HG03039 (cell line): Measurements from ENCODE around the gene ACSL3.
"Not testable (repeated sequence)": the region's sequence is repeated elsewhere in the genome, so short reads cannot be mapped to it uniquely, and the experiment has no call there.

Experiments used
- ATAC-seq: cut with Tn5 transposase; IDR thresholded peaks from one replicate; pipeline ENCODE4 v1.9.1; 2021; ENCODE audit warnings: mild to moderate bottlenecking, moderate library complexity; ENCODE audit not compliant: unreplicated experiment

Gene ACSL3

GRCh38 chr2:222907790-222908441 is 47.1 kb downstream of the ACSL3 start:
- no peak for ATAC-seq

- no peak for ATAC-seq
These were observed 48.5 kb downstream of the ACSL3 start for GRCh38 chr2:222909286-222909685.

DNA sequence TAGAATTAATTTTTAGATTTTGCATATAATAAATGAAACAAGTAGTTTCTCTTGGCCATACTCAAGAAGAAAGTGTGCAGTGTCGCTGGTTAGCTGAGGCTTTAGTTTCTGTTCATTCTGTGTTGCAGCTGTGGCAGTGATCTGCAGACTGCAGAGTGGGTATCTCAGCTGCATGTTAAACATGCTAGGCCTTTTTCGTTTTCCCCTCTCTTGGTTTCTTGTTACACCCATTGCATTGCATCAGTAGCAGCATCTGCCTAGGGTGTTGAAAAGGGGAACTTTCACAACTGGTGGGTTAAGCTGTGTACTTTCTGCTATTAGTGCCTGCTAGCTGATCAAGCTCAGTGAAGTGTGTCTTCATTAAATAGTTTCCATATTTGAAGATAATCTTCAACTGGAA is 51.3 kb downstream of the ACSL3 start:
- ATAC-seq = peak; percentile 99

DNA sequence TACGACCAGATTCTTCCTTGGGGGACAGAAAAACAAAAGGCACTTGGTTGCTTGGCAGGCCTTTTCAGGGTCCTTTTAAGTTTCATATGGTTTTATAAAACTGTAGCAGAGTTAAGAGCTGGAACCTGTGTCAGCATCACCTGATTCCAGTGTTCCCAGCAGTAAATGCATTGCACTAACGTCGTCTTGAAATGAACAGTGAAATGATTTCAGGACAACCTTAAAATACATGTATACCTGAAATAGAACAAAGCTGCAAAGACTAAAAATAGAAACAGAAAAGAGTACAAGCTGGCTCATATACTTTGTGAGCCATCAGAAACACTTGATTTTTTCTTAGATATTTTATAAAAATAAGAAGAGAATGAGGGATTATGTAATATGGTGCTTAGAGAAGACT is 51.9 kb downstream of the ACSL3 start:
- ATAC-seq = no peak

DNA sequence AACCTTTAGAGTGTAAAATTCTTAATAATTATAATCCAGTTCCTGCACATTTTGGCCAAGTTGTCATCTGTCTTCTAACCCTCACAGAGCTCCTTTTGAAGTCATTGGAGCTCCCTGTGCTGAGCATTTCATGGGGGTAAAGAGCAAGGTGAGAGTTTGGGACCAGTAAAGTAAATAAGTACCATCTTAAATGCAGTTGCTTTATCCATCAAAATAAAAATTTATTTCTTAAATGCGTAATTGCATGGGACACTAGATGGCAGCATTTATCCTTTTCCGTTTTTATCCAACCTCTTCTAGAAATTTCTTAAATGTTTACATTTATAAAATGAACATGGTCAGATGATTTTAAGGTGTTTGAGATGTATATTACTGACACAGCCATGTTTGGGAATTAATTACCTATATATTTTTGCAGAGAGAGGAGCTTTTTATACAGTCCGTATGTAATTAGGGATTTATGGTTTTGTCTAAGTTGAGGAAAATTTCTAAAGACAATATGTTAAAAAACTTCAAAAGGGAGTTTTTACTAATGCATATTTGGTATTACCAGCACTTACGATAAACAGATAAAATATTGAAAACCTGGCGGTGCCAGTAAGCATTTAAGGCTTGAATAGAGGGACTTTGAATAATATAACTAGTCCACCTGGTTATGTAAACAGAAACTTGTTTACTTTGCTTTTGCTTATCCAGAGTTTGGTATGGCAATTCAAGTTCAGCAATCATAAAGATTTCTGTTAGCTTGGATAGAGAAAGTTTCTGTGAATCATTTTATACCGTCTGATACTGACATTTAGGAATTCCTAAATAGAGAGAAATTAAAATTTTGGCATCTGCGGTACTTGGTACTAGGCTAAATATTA is 54.5 kb downstream of the ACSL3 start:
- no peak for ATAC-seq

GRCh38 chr2:222916229-222917197 is 55.7 kb downstream of the ACSL3 start:
- no peak for ATAC-seq

DNA sequence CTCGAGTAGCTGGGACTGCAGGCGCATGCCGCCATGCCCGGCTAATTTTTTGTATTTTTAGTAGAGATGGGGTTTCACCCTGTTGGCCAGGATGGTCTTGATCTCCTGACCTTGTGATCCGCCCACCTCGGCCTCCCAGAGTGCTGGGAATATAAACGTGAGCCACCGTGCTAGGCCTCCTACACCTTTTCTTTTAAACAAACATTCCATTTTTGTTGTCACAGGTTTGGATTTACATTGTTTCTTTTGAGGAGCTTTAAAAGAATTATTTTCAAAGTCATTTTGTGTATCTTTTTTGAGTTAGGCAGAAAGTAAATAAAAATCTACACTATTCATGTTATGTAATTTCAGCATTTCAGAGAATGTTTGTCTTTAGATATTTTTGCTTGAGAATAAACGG is 56.4 kb downstream of the ACSL3 start:
- ATAC-seq = not testable (repeated sequence)

GRCh38 chr2:222919841-222920526 is 59.1 kb downstream of the ACSL3 start:
- no peak for ATAC-seq

GRCh38 chr2:222920657-222921186 is 59.9 kb downstream of the ACSL3 start:
- no peak for ATAC-seq

DNA sequence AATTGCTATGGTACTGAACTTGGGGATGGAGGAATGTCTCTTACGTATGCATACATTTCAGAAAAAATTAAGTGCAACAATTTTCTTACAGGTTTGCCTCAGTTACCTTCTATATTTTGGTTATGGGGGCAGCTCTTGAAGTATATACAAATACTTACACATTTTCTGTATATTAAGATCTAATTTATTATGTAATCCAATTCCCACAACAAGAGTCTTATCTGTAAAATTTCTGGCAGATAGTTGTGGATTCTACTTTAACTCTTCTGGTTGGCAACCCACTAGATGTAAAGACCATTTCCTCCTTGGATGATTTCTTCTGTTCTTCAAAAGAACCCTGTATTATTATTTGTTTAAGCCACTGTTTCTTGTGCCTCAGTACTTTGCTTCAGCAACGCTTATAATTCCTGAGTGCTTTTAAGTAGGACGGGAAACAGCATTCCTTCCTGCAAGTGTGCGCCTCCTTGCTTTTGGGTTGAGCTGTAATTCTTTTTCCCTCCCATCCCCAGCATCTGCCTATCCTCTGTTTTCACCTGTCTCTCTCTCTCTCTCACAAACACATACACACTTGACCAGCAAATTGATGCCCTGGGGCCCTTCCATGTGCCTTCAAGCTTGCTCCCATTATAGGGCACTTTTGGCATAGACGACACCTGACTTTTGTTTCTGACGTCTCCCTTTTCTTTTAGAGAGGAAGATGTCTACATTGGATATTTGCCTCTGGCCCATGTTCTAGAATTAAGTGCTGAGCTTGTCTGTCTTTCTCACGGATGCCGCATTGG is 61.4 kb downstream of the ACSL3 start:
- no peak for ATAC-seq

- no peak for ATAC-seq
These were observed 66.1 kb downstream of the ACSL3 start for GRCh38 chr2:222926915-222927314.

GRCh38 chr2:222927600-222927999 is 66.8 kb downstream of the ACSL3 start:
- no peak for ATAC-seq

DNA sequence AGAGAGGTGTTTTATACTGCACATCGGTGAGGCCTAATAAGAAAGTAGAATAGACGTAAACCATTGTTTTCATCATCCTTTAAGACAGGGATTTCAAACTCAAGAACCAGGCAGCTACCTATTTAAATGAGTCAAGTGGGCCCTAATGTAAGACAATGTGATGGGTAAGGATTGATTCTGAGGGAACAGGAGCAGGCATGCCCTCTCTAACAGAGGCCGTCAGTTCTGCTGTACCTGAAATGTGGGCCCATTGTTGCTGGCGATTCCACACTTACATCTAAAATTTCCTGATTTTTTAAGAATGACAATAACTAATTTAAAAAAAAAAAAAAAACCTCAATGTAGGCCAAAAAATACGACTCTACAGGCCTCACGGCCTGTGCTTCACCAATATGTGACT is 67.5 kb downstream of the ACSL3 start:
- no peak for ATAC-seq

DNA sequence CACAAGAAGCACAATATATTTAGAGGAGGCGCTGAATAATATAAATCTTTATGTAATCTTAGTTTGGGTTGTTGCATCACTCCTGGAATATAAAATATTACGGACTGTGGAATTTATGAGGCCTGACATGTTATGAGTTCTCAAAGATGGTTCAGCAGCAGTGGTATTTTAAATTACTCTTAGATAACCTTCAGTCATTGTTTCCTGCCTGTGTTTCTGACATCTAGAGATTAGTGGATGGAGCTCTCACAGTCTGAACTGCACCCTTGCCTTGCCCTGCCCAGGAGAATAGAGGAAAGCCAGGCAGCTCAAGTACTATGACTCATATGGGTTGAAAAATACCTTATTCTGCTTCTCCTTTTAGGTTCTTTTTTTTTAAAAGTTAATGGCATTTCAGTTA is 70.0 kb downstream of the ACSL3 start:
- ATAC-seq = no peak

DNA sequence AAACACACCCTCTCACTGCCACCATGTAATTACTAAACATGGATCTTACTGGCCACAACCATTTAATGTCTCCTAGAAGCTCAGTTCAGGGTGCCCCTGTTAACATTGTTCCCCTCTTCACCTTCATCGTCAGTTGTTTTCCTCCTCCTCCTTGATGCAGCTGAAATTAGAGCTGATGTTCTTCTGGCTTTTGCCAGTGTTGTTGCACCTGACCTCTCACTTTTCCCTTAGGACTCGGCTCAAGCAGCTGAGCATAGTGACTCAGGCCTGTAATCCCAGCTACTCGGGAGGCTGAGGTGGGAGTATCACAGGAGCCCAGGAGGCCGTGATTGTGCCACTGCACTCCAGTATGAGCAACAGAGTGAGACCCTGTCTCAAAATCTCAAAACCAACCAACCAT is 70.8 kb downstream of the ACSL3 start:
- no peak for ATAC-seq

DNA sequence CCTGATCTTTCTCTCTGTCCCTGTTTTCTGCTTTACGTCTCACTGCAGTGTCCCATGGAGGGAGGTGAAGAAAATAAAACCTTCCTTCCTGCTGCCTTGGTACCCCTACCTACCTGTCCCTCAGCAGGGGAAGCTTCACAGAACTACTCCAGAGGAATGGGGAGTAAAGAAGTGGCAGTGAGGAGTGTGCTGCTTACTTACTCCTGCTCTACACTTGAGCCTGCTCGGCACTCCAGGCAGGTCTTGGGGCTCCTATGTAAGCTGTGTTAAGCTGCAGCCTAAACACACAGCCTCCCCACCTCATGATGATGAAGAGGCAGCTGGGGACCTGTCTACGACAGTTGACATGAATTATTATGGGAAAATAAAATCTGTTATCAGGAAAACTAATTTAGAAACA is 72.6 kb downstream of the ACSL3 start:
- ATAC-seq = no peak

- ATAC-seq = no peak
These were observed 75.0 kb downstream of the ACSL3 start for GRCh38 chr2:222935688-222936298.

- ATAC-seq = no peak
These were observed 75.9 kb downstream of the ACSL3 start for GRCh38 chr2:222936705-222937104.

DNA sequence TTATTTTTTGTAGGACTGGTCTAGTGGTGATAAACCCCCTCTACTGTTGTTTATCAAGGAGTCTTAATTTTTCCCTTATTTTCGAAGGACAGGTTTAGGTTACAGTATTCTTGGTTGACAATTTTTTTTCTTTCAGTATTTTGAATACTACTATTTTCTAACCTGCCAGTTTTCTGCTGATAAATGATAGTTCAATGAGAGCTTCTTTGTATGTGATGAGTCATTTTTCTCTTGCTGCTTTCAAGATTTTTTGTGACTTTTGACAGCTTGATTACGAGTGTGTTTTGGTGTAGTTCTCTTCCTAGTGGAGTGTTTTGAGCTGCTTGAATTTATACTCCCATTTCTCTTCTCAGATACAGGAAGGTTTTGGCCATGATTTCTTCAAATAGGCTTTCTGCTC is 77.5 kb downstream of the ACSL3 start:
- no peak for ATAC-seq
